ENCODE results near the gene PCDH9. TPM values are rescaled to one million over a fixed set of nuclear protein-coding genes. Genes with fewer than 3 reads are reported as not detected.

Gene PCDH9
- total and polyA plus RNA-seq, 2 of the 4 experiments (the other 2 are of a cell fraction), result 2.2 to 10.2 TPM

- no peak overlapping the region for H3K56ac ChIP-seq (ENCODE audit: extremely low read depth, insufficient read depth, low read length)
- intact Hi-C loops (cut with micrococcal nuclease), result no loop called here
- H3K9me3 ChIP-seq (ENCODE audit: control insufficient read depth, insufficient read depth, low read length), result no peaks in the 10 kb centered on the region
- in situ Hi-C loops (cut with MboI; ENCODE audit: low sequenced_read_pairs), result no loop called here
- TF ChIP-seq MAFK (IDR thresholded peaks at IDR 0.05; ENCODE audit: low read depth, low read length) (no peak), MAZ (IDR thresholded peaks at IDR 0.05; ENCODE audit: borderline replicate concordance, low read depth, low read length) (no peak), POLR2A (IDR thresholded peaks at IDR 0.05; ENCODE audit: low read depth, low read length) (no peak), NFE2L2 (IDR thresholded peaks at IDR 0.05; ENCODE audit: low read depth, low read length) (no peak), USF2 (IDR thresholded peaks at IDR 0.05; ENCODE audit: low read depth, low read length) (no peak), SMC3 (IDR thresholded peaks at IDR 0.05; ENCODE audit: low read depth, low read length) (no peak), CHD1 (IDR thresholded peaks at IDR 0.05; ENCODE audit: low read depth, low read length) (no peak), RAD21 (IDR thresholded peaks at IDR 0.05; ENCODE audit: low read length) (no peak), BHLHE40 (IDR thresholded peaks at IDR 0.05; ENCODE audit: low read depth, low read length) (no peak)
- TF ChIP-seq, protein P1, sequence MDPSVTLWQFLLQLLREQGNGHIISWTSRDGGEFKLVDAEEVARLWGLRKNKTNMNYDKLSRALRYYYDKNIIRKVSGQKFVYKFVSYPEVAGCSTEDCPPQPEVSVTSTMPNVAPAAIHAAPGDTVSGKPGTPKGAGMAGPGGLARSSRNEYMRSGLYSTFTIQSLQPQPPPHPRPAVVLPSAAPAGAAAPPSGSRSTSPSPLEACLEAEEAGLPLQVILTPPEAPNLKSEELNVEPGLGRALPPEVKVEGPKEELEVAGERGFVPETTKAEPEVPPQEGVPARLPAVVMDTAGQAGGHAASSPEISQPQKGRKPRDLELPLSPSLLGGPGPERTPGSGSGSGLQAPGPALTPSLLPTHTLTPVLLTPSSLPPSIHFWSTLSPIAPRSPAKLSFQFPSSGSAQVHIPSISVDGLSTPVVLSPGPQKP (IDR thresholded peaks at IDR 0.05; ENCODE audit: borderline replicate concordance, low read depth, low read length), result no peak
- no peaks in the 10 kb centered on the region for H3K36me3 ChIP-seq (ENCODE audit: control insufficient read depth, insufficient read depth, low read length)
- no peak overlapping the region for H3K18ac ChIP-seq (ENCODE audit: low read depth, low read length)
- dilution Hi-C loops (cut with HindIII; ENCODE audit: low sequenced_read_pairs, unreplicated experiment), result no loop called here
- no peaks in the 10 kb centered on the region for H4K20me1 ChIP-seq (ENCODE audit: insufficient read depth, low read length)
- no peak overlapping the region for H2BK5ac ChIP-seq (ENCODE audit: low read depth, low read length, poor library complexity, severe bottlenecking)
- no peak for ATAC-seq (ENCODE audit: low read depth)
- no peak overlapping the region for H3K23ac ChIP-seq (ENCODE audit: low read depth, low read length)
- H2BK20ac ChIP-seq (ENCODE audit: low read depth, low read length), result no peak overlapping the region
- DNase-seq, result no peak
- H4K8ac ChIP-seq (ENCODE audit: low read depth in 2 of 2, low read length in 2 of 2), result no peak overlapping the region
- no peak overlapping the region for H3K4me2 ChIP-seq (ENCODE audit: low read depth, low read length)
- no peak overlapping the region for H3K9ac ChIP-seq (ENCODE audit: low read depth, low read length)
- no peaks in the 10 kb centered on the region for H3K9me1 ChIP-seq (ENCODE audit: insufficient read depth, low read length)
- H4K5ac ChIP-seq (ENCODE audit: low read depth, low read length), result no peak overlapping the region
- no peak overlapping the region for H2AK9ac ChIP-seq (replicated peaks; ENCODE audit: low read depth, low read length, poor library complexity)
- no peak overlapping the region for H3K14ac ChIP-seq (replicated peaks; ENCODE audit: low read depth, low read length)
- no peaks in the 10 kb centered on the region for H3K4me1 ChIP-seq (ENCODE audit: control insufficient read depth, insufficient read depth, low read length)
- H3K4ac ChIP-seq (ENCODE audit: low read depth, low read length), result no peak overlapping the region
- no CpG with 5 or more reads among the region's 1 CpG for WGBS, 2 experiments (ENCODE audit: extremely low coverage in 2 of 2, insufficient read length in 1 of 2)
- ChIA-PET CTCF (no interaction called here), POLR2A (ENCODE audit: unreplicated experiment) (no interaction called here)
- H4K91ac ChIP-seq (ENCODE audit: insufficient read depth, low read depth, low read length), result no peak overlapping the region
- H3K4me3 ChIP-seq (ENCODE audit: insufficient read depth, low read depth, low read length), result no peak overlapping the region
- H2AK5ac ChIP-seq (ENCODE audit: low read depth, low read length), result no peak overlapping the region
- BruUV-seq (replicated peaks), result no TSS peak
- no peak overlapping the region for H3K27ac ChIP-seq (ENCODE audit: insufficient read depth, low read length)
- no peak overlapping the region for H2AFZ ChIP-seq (replicated peaks; ENCODE audit: low read length, poor library complexity)
- no peaks in the 10 kb centered on the region for H3K79me1 ChIP-seq (ENCODE audit: low read depth in 1 of 2, low read length in 2 of 2)
- no peaks in the 10 kb centered on the region for H3K27me3 ChIP-seq (ENCODE audit: control insufficient read depth, insufficient read depth, low read length)
- H2BK120ac ChIP-seq (ENCODE audit: low read depth, low read length), result no peak overlapping the region
- H2BK15ac ChIP-seq (ENCODE audit: low read depth, low read length), result no peak overlapping the region
Observed at GRCh38 chr13:66296875-66297274, 933.3 kb downstream of the PCDH9 start.

All from IMR-90 (cell line).